ENCODE results near the gene OCIAD1.
"Not testable (repeated sequence)": the region's sequence is repeated elsewhere in the genome, so short reads cannot be mapped to it uniquely, and the experiment has no call there.

The OCIAD1 gene

GRCh38 chr4:48821431-48821830 is 9.5 kb upstream of the OCIAD1 start:
- H3K9me3 ChIP-seq (ENCODE audit: control insufficient read depth, insufficient read depth, low read length); H3K9ac ChIP-seq (ENCODE audit: low read depth, low read length); H3K4me1 ChIP-seq (ENCODE audit: control insufficient read depth, insufficient read depth, low read length); H3K27me3 ChIP-seq (ENCODE audit: control insufficient read depth, insufficient read depth, low read length); H3K4me3 ChIP-seq (ENCODE audit: low read depth, low read length); H3K36me3 ChIP-seq (ENCODE audit: control insufficient read depth, insufficient read depth, low read length); H3K27ac ChIP-seq (ENCODE audit: low read depth, low read length): not testable (repeated sequence)

GRCh38 chr4:48827622-48828021 is 3.3 kb upstream of the OCIAD1 start:
- no peaks in the 10 kb centered on the region for H3K9me3 ChIP-seq (ENCODE audit: control insufficient read depth, insufficient read depth, low read length)
- no peak overlapping the region for H3K27ac ChIP-seq (ENCODE audit: low read depth, low read length)
- no peak overlapping the region for H3K9ac ChIP-seq (ENCODE audit: low read depth, low read length)
- H3K36me3 ChIP-seq (ENCODE audit: control insufficient read depth, insufficient read depth, low read length), result no peaks in the 10 kb centered on the region
- H3K27me3 ChIP-seq (ENCODE audit: control insufficient read depth, insufficient read depth, low read length), result no peaks in the 10 kb centered on the region
- peaks cover 8% of the 10 kb centered on the region; the same call in 1 of the 2 replicates for H3K4me1 ChIP-seq (ENCODE audit: control insufficient read depth, insufficient read depth, low read length)
- H3K4me3 ChIP-seq (ENCODE audit: low read depth, low read length), result no peak overlapping the region

- Histone ChIP-seq H3K27ac (ENCODE audit: low read depth, low read length) (peak overlapping the region; percentile 94), H3K4me1 (ENCODE audit: control insufficient read depth, insufficient read depth, low read length) (peaks cover 8% of the 10 kb centered on the region; the same call in 1 of the 2 replicates), H3K9ac (ENCODE audit: low read depth, low read length) (peak overlapping the region; percentile 98), H3K36me3 (ENCODE audit: control insufficient read depth, insufficient read depth, low read length) (peaks cover 35% of the 10 kb centered on the region), H3K27me3 (ENCODE audit: control insufficient read depth, insufficient read depth, low read length) (no peaks in the 10 kb centered on the region), H3K4me3 (ENCODE audit: low read depth, low read length) (peak overlapping the region; percentile 94), H3K9me3 (ENCODE audit: control insufficient read depth, insufficient read depth, low read length) (no peaks in the 10 kb centered on the region)
These were observed 693 bp downstream of the OCIAD1 start for GRCh38 chr4:48831532-48832030.

- Histone ChIP-seq H3K9me3 (ENCODE audit: control insufficient read depth, insufficient read depth, low read length) (no peaks in the 10 kb centered on the region), H3K27ac (ENCODE audit: low read depth, low read length) (no peak overlapping the region), H3K4me3 (ENCODE audit: low read depth, low read length) (peak overlapping the region; percentile 94), H3K36me3 (ENCODE audit: control insufficient read depth, insufficient read depth, low read length) (peaks cover 41% of the 10 kb centered on the region), H3K27me3 (ENCODE audit: control insufficient read depth, insufficient read depth, low read length) (no peaks in the 10 kb centered on the region), H3K4me1 (ENCODE audit: control insufficient read depth, insufficient read depth, low read length) (peaks cover 8% of the 10 kb centered on the region; the same call in 1 of the 2 replicates), H3K9ac (ENCODE audit: low read depth, low read length) (no peak overlapping the region)
These were observed 1.7 kb downstream of the OCIAD1 start for GRCh38 chr4:48832571-48832970.

GRCh38 chr4:48836658-48837057 is 5.8 kb downstream of the OCIAD1 start:
- peaks cover 75% of the 10 kb centered on the region for H3K36me3 ChIP-seq (ENCODE audit: control insufficient read depth, insufficient read depth, low read length)
- no peak overlapping the region for H3K4me3 ChIP-seq (ENCODE audit: low read depth, low read length)
- H3K9me3 ChIP-seq (ENCODE audit: control insufficient read depth, insufficient read depth, low read length), result no peaks in the 10 kb centered on the region
- no peak overlapping the region for H3K9ac ChIP-seq (ENCODE audit: low read depth, low read length)
- no peaks in the 10 kb centered on the region for H3K27me3 ChIP-seq (ENCODE audit: control insufficient read depth, insufficient read depth, low read length)
- peaks cover 3% of the 10 kb centered on the region; the same call in 1 of the 2 replicates for H3K4me1 ChIP-seq (ENCODE audit: control insufficient read depth, insufficient read depth, low read length)
- no peak overlapping the region for H3K27ac ChIP-seq (ENCODE audit: low read depth, low read length)

GRCh38 chr4:48841045-48841827 is 10.3 kb downstream of the OCIAD1 start:
- no peaks in the 10 kb centered on the region for H3K9me3 ChIP-seq (ENCODE audit: control insufficient read depth, insufficient read depth, low read length)
- no peak overlapping the region for H3K27ac ChIP-seq (ENCODE audit: low read depth, low read length)
- no peak overlapping the region for H3K4me3 ChIP-seq (ENCODE audit: low read depth, low read length)
- H3K4me1 ChIP-seq (ENCODE audit: control insufficient read depth, insufficient read depth, low read length), result no peaks in the 10 kb centered on the region
- H3K9ac ChIP-seq (ENCODE audit: low read depth, low read length), result no peak overlapping the region
- H3K27me3 ChIP-seq (ENCODE audit: control insufficient read depth, insufficient read depth, low read length), result no peaks in the 10 kb centered on the region
- H3K36me3 ChIP-seq (ENCODE audit: control insufficient read depth, insufficient read depth, low read length), result peaks cover 89% of the 10 kb centered on the region

- H3K4me3 ChIP-seq (ENCODE audit: low read depth, low read length), result no peak overlapping the region
- no peak overlapping the region for H3K27ac ChIP-seq (ENCODE audit: low read depth, low read length)
- peaks cover 92% of the 10 kb centered on the region for H3K36me3 ChIP-seq (ENCODE audit: control insufficient read depth, insufficient read depth, low read length)
- H3K9me3 ChIP-seq (ENCODE audit: control insufficient read depth, insufficient read depth, low read length), result no peaks in the 10 kb centered on the region
- no peaks in the 10 kb centered on the region for H3K4me1 ChIP-seq (ENCODE audit: control insufficient read depth, insufficient read depth, low read length)
- H3K9ac ChIP-seq (ENCODE audit: low read depth, low read length), result no peak overlapping the region
- no peaks in the 10 kb centered on the region for H3K27me3 ChIP-seq (ENCODE audit: control insufficient read depth, insufficient read depth, low read length)
These were observed 14.0 kb downstream of the OCIAD1 start for GRCh38 chr4:48844843-48845242.

- not testable (repeated sequence) for H3K27ac ChIP-seq (ENCODE audit: low read depth, low read length); H3K27me3 ChIP-seq (ENCODE audit: control insufficient read depth, insufficient read depth, low read length)
- peaks cover 95% of the 10 kb centered on the region for H3K36me3 ChIP-seq (ENCODE audit: control insufficient read depth, insufficient read depth, low read length)
These were observed 17.9 kb downstream of the OCIAD1 start for GRCh38 chr4:48848799-48849198.

GRCh38 chr4:48851651-48852050 is 20.8 kb downstream of the OCIAD1 start:
- H3K36me3 ChIP-seq (ENCODE audit: control insufficient read depth, insufficient read depth, low read length), result peaks cover 93% of the 10 kb centered on the region
- H3K9ac ChIP-seq (ENCODE audit: low read depth, low read length), result no peak overlapping the region
- no peak overlapping the region for H3K4me3 ChIP-seq (ENCODE audit: low read depth, low read length)
- no peaks in the 10 kb centered on the region for H3K4me1 ChIP-seq (ENCODE audit: control insufficient read depth, insufficient read depth, low read length)
- no peaks in the 10 kb centered on the region for H3K27me3 ChIP-seq (ENCODE audit: control insufficient read depth, insufficient read depth, low read length)
- H3K27ac ChIP-seq (ENCODE audit: low read depth, low read length), result no peak overlapping the region
- H3K9me3 ChIP-seq (ENCODE audit: control insufficient read depth, insufficient read depth, low read length), result no peaks in the 10 kb centered on the region

More at GRCh38 chr4:48848799-48849198, 17.9 kb downstream of the OCIAD1 start:
- H3K4me1 ChIP-seq (ENCODE audit: control insufficient read depth, insufficient read depth, low read length); H3K9ac ChIP-seq (ENCODE audit: low read depth, low read length); H3K9me3 ChIP-seq (ENCODE audit: control insufficient read depth, insufficient read depth, low read length); H3K4me3 ChIP-seq (ENCODE audit: low read depth, low read length): not testable (repeated sequence)

- Histone ChIP-seq H3K9me3 (ENCODE audit: control insufficient read depth, insufficient read depth, low read length) (no peaks in the 10 kb centered on the region), H3K36me3 (ENCODE audit: control insufficient read depth, insufficient read depth, low read length) (peaks cover 93% of the 10 kb centered on the region), H3K27me3 (ENCODE audit: control insufficient read depth, insufficient read depth, low read length) (no peaks in the 10 kb centered on the region), H3K4me3 (ENCODE audit: low read depth, low read length) (no peak overlapping the region), H3K4me1 (ENCODE audit: control insufficient read depth, insufficient read depth, low read length) (no peaks in the 10 kb centered on the region), H3K27ac (ENCODE audit: low read depth, low read length) (no peak overlapping the region), H3K9ac (ENCODE audit: low read depth, low read length) (no peak overlapping the region)
These were observed 22.9 kb downstream of the OCIAD1 start for GRCh38 chr4:48853604-48854394.

- H3K27me3 ChIP-seq (ENCODE audit: control insufficient read depth, insufficient read depth, low read length), result no peaks in the 10 kb centered on the region
- H3K36me3 ChIP-seq (ENCODE audit: control insufficient read depth, insufficient read depth, low read length), result peaks cover 94% of the 10 kb centered on the region
- no peak overlapping the region for H3K27ac ChIP-seq (ENCODE audit: low read depth, low read length)
- H3K4me1 ChIP-seq (ENCODE audit: control insufficient read depth, insufficient read depth, low read length), result no peaks in the 10 kb centered on the region
- no peaks in the 10 kb centered on the region for H3K9me3 ChIP-seq (ENCODE audit: control insufficient read depth, insufficient read depth, low read length)
- no peak overlapping the region for H3K4me3 ChIP-seq (ENCODE audit: low read depth, low read length)
- H3K9ac ChIP-seq (ENCODE audit: low read depth, low read length), result no peak overlapping the region
These were observed 23.5 kb downstream of the OCIAD1 start for GRCh38 chr4:48854395-48854683.

Measured in HUES48 (cell line).